Prostate gland (tissue), 2 donors: ENCODE data around the gene WHRN. TPM values are rescaled to one million over a fixed set of nuclear protein-coding genes. Genes with fewer than 3 reads are reported as not detected.

Experiments
- DNase-seq: peaks from one replicate; pipeline ENCODE4 v3.0.0-alpha.2; 2019; ENCODE audit warnings: low spot score
- H3K27ac ChIP-seq, 2 donors: fragments of 200-600 bp; sonication (generic); 2 replicates each; pipeline ENCODE4 v1.5.1; 2017 to 2019
- H3K27me3 ChIP-seq: fragments of 200-600 bp; sonication (generic); replicated peaks from 2 replicates; pipeline ENCODE4 v1.5.1; 2019; ENCODE audit not compliant: insufficient read depth
- H3K36me3 ChIP-seq, 2 donors: fragments of 200-600 bp; sonication (generic); 1 replicate in 1 of 2; 2 replicates in 1 of 2; pipeline versions ENCODE4 v1.5.1 to v1.8.1; 2017 to 2019
- H3K4me1 ChIP-seq: fragments of 200-600 bp; sonication (generic); replicated peaks from 2 replicates; pipeline ENCODE4 v1.5.1; 2019
- H3K4me3 ChIP-seq, 2 donors: fragments of 200-600 bp; sonication (generic); 2 replicates each; pipeline ENCODE4 v1.5.1; 2017 to 2019
- H3K9me3 ChIP-seq: fragments of 200-600 bp; sonication (generic); 2 replicates; pipeline ENCODE4 v1.5.1; 2017
- POLR2A ChIP-seq: fragments of 450-650 bp; IDR thresholded peaks from one replicate; pipeline ENCODE4 v1.6.1; 2016; ENCODE audit warnings: antibody characterized with exemption, mild to moderate bottlenecking
- POLR2AphosphoS5 ChIP-seq: sonication (generic); formaldehyde crosslinking; IDR thresholded peaks from one replicate; pipeline ENCODE4 v1.6.1; 2017; ENCODE audit warnings: antibody characterized with exemption
- WGBS: methylation state at CpG from one replicate; pipeline ENCODE4 v1.1.5; 2018; 5-methylcytosine and 5-hydroxymethylcytosine counted together
- intact Hi-C: fragments of 100-400 bp; cut with DNase I; formaldehyde crosslinking; loops from one replicate; pipeline ENCODE4 v1.14.2; 2022
- total RNA-seq, 2 donors: library from RNA; depleted of rRNA; stranded (reverse); fragments of >200 nt; gene quantifications; one replicate each; pipeline ENCODE4 v1.1.0, GENCODE V29; 2016
- TF ChIP-seq, protein P1 (sequence below), 4 experiments: fragments of 200-600 bp in 2 of 4; fragments of 450-650 bp in 2 of 4; sonication (generic) in 2 of 4; IDR thresholded peaks; 1 replicate in 3 of 4; 2 replicates in 1 of 4; pipeline ENCODE4 v1.5.1; 2016 to 2019; ENCODE audit warnings: antibody characterized with exemption in 4 of 4, mild to moderate bottlenecking in 2 of 4, moderate library complexity in 2 of 4

WHRN gene
- total RNA-seq, 2 donors from 2014 or later, result 13.8 to 102 TPM

DNA sequence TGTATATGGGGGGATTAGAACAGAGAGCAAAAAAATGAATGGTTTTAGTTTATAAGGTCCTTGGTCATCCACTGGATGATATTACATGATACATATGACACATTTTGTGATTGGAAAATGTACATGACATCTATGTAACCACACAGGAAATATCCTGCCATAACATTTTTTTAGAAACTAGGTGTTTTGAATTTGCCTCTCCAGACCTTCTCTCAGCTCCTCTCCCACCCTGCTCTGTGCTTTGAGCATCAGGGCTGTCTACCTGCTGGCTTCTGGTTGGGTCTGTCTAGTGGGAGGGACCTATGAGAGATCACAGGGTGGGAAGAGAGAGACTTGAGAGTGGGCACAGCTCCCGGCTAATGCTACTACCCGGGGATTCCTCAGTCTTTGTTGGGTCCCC lies 141.8 kb downstream of the WHRN start:
- WGBS, result 44% methylated on average over 2 of the region's 2 CpGs
- intact Hi-C loops, result no loop called here
- Histone ChIP-seq H3K27ac (no peak overlapping the region), H3K27me3 (no peaks in the 10 kb centered on the region), H3K4me1 (no peaks in the 10 kb centered on the region), H3K36me3 (peaks cover 0 to 19% of the 10 kb centered on the region in 2 donors), H3K4me3 (no peak overlapping the region), H3K9me3 (no peaks in the 10 kb centered on the region)
- no peak for DNase-seq
- TF ChIP-seq POLR2AphosphoS5, result no peak
- no peak for TF ChIP-seq POLR2A
- TF ChIP-seq, protein P1, sequence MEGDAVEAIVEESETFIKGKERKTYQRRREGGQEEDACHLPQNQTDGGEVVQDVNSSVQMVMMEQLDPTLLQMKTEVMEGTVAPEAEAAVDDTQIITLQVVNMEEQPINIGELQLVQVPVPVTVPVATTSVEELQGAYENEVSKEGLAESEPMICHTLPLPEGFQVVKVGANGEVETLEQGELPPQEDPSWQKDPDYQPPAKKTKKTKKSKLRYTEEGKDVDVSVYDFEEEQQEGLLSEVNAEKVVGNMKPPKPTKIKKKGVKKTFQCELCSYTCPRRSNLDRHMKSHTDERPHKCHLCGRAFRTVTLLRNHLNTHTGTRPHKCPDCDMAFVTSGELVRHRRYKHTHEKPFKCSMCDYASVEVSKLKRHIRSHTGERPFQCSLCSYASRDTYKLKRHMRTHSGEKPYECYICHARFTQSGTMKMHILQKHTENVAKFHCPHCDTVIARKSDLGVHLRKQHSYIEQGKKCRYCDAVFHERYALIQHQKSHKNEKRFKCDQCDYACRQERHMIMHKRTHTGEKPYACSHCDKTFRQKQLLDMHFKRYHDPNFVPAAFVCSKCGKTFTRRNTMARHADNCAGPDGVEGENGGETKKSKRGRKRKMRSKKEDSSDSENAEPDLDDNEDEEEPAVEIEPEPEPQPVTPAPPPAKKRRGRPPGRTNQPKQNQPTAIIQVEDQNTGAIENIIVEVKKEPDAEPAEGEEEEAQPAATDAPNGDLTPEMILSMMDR (IDR thresholded peaks at IDR 0.05), result no peak

DNA sequence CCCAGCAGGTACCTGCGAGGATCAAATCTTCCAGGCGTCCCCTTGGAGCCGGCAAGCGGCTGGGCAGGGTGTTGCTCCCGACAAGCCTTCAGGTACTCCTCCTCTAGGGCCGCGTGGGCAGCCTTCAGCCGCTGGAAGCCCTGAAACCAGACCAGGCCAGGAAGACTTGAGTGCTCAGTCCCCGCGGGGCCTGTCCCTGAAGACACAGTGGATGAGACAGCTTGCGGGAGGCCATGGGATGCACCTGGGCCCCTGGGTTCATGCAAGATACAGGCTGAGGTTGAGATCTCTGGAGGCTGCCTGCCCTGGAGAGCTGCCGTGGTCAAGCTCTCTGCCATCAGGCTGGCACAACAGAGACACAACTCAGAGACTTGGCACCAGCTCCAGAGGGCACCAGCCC lies 142.9 kb downstream of the WHRN start:
- Histone ChIP-seq H3K9me3 (no peaks in the 10 kb centered on the region), H3K36me3 (peaks cover 3 to 27% of the 10 kb centered on the region in 2 donors), H3K4me1 (no peaks in the 10 kb centered on the region), H3K27ac (no peak overlapping the region), H3K4me3 (no peak overlapping the region), H3K27me3 (no peaks in the 10 kb centered on the region)
- no peak for DNase-seq
- intact Hi-C loops, result no loop called here
- TF ChIP-seq POLR2AphosphoS5 (no peak), POLR2A (no peak)
- TF ChIP-seq, protein P1 (IDR thresholded peaks at IDR 0.05), result no peak
- 85% methylated on average over 9 of the region's 12 CpGs for WGBS

DNA sequence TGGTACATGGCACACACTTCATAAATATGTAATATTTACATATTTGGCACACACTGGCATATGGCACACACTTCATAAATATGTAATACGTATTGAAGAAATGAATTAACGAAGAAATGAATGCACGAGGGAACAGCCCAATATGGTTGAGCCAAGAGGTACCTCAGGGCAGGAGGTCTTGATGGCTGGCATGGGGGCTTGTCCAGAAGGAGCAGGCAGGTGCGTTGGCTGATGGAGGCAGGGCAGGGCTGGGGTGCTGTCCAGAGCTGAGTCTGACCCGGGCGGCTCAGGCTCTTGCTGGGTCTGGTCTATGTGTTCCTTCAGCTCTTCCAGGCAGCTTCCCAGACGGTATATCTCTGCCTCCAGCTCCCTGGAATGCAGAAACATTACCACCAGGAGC lies 143.7 kb downstream of the WHRN start:
- Histone ChIP-seq H3K36me3 (peaks cover 11 to 27% of the 10 kb centered on the region in 2 donors), H3K9me3 (no peaks in the 10 kb centered on the region), H3K4me1 (no peaks in the 10 kb centered on the region), H3K27me3 (no peaks in the 10 kb centered on the region), H3K4me3 (no peak overlapping the region), H3K27ac (no peak overlapping the region)
- intact Hi-C loops, result no loop called here
- DNase-seq, result no peak
- TF ChIP-seq POLR2AphosphoS5, result no peak
- no peak for TF ChIP-seq POLR2A
- TF ChIP-seq, protein P1 (IDR thresholded peaks at IDR 0.05), result no peak
- 92% methylated on average over 7 of the region's 7 CpGs for WGBS

GRCh38 chr9:114359801-114360200 lies 145.5 kb downstream of the WHRN start:
- TF ChIP-seq, protein P1 (IDR thresholded peaks at IDR 0.05), result no peak
- TF ChIP-seq POLR2AphosphoS5 (no peak), POLR2A (no peak)
- no peak for DNase-seq
- no peaks in the 10 kb centered on the region for H3K4me1 ChIP-seq
- H3K36me3 ChIP-seq, result peaks cover 11 to 27% of the 10 kb centered on the region in 2 donors
- intact Hi-C loops, result no loop called here
- WGBS, result 95% methylated on average over 7 of the region's 7 CpGs
- no peak overlapping the region for H3K4me3 ChIP-seq
- no peak overlapping the region for H3K27ac ChIP-seq
- H3K27me3 ChIP-seq, result no peaks in the 10 kb centered on the region
- no peaks in the 10 kb centered on the region for H3K9me3 ChIP-seq

- H3K36me3 ChIP-seq, result peaks cover 11 to 27% of the 10 kb centered on the region in 2 donors
- WGBS, result 93% methylated on average over 9 of the region's 9 CpGs
Observed at GRCh38 chr9:114357911-114358328, 147.4 kb downstream of the WHRN start.

More at GRCh38 chr9:114357911-114358328, 147.4 kb downstream of the WHRN start:
- no peak for DNase-seq
- no peak for TF ChIP-seq POLR2AphosphoS5
- TF ChIP-seq, protein P1 (IDR thresholded peaks at IDR 0.05), result no peak
- TF ChIP-seq POLR2A, result no peak
- H3K9me3 ChIP-seq, result no peaks in the 10 kb centered on the region
- no peak overlapping the region for H3K27ac ChIP-seq
- H3K27me3 ChIP-seq, result no peaks in the 10 kb centered on the region
- no peaks in the 10 kb centered on the region for H3K4me1 ChIP-seq
- no peak overlapping the region for H3K4me3 ChIP-seq
- intact Hi-C loops, result no loop called here
